H1 (cell line): Measurements from ENCODE around the gene SOX6. TPM values are rescaled to one million over a fixed set of nuclear protein-coding genes. Genes with fewer than 3 reads are reported as not detected.

Experiments used
- CTCF ChIA-PET: fragments of 300-600 bp; sonication (Branson Sonifier 250); formaldehyde crosslinking; loops from one replicate; lab custom pipeline; 2021; ENCODE audit not compliant: partially characterized antibody; lab: Charles Lee
- POLR2A ChIA-PET: fragments of 300-600 bp; sonication (Branson Sonifier 250); formaldehyde crosslinking; loops from one replicate; lab custom pipeline; 2021; ENCODE audit warnings: inconsistent platforms; ENCODE audit not compliant: partially characterized antibody; lab: Charles Lee
- DNase-seq, 2 experiments: peaks; one replicate each; pipeline versions ENCODE4 v3.0.0 to v3.0.0-alpha.2; 2010 to 2022; ENCODE audit warnings: low spot score in 2 of 2, low read depth in 1 of 2, mixed read lengths in 1 of 2
- FAIRE-seq: peaks from 2 replicates; lab custom pipeline; 2011; peaks lifted over from hg19 to GRCh38; lab: Jason Lieb, UNC
- H2AFZ ChIP-seq: 2 replicates; pipeline ENCODE4 v1.8.1; 2012; ENCODE audit warnings: low read length, inconsistent platforms
- H2AK5ac ChIP-seq: 2 replicates; pipeline ENCODE4 v1.6.1; 2013; ENCODE audit warnings: low read depth, low read length
- H2BK120ac ChIP-seq: replicated peaks from 2 replicates; pipeline ENCODE3; 2013; ENCODE audit warnings: low read depth, low read length, inconsistent platforms
- H2BK12ac ChIP-seq: 2 replicates; pipeline ENCODE4 v1.6.1; 2013; ENCODE audit warnings: low read depth, low read length
- H2BK15ac ChIP-seq: 2 replicates; pipeline ENCODE4 v1.6.1; 2013; ENCODE audit warnings: low read length
- H2BK20ac ChIP-seq: 2 replicates; pipeline ENCODE4 v1.6.1; 2013; ENCODE audit warnings: low read length
- H2BK5ac ChIP-seq: 2 replicates; pipeline ENCODE4 v1.6.1; 2013; ENCODE audit warnings: low read depth, low read length
- H3K14ac ChIP-seq: 2 replicates; pipeline ENCODE4 v1.6.1; 2013; ENCODE audit warnings: inconsistent platforms; ENCODE audit not compliant: insufficient read length
- H3K18ac ChIP-seq: 2 replicates; pipeline ENCODE4 v1.6.1; 2013; ENCODE audit warnings: low read length; ENCODE audit errors: extremely low read depth
- H3K23ac ChIP-seq: 2 replicates; pipeline ENCODE4 v1.6.1; 2013; ENCODE audit warnings: inconsistent platforms; ENCODE audit not compliant: insufficient read length
- H3K23me2 ChIP-seq: 2 replicates; pipeline ENCODE4 v1.6.1; 2013; ENCODE audit warnings: low read depth, low read length
- H3K27ac ChIP-seq: 2 replicates; pipeline ENCODE4 v1.6.1; 2011; ENCODE audit warnings: low read depth, low read length, inconsistent platforms
- H3K27me3 ChIP-seq, 4 experiments: replicated peaks in 1 of 4; 1 replicate in 1 of 4; 2 replicates in 3 of 4; pipeline versions ENCODE4 v1.6.1 to v1.8.1; 2011 to 2013; ENCODE audit warnings: low read length in 3 of 4, mild to moderate bottlenecking in 3 of 4, inconsistent platforms in 2 of 4, mixed read lengths in 2 of 4, moderate library complexity in 1 of 4; ENCODE audit not compliant: control insufficient read depth in 3 of 4, insufficient read depth in 3 of 4; ENCODE audit errors: extremely low read depth in 1 of 4
- H3K36me3 ChIP-seq, 4 experiments: 2 replicates each; pipeline versions ENCODE4 v1.6.1 to v1.8.1; 2011 to 2013; ENCODE audit warnings: mild to moderate bottlenecking in 4 of 4, low read length in 3 of 4, moderate library complexity in 2 of 4, control low read depth in 1 of 4, inconsistent platforms in 1 of 4; ENCODE audit not compliant: insufficient read depth in 4 of 4, control insufficient read depth in 2 of 4
- H3K4ac ChIP-seq: replicated peaks from 2 replicates; pipeline ENCODE3; 2013; ENCODE audit warnings: low read length, low read depth, mixed read lengths, inconsistent platforms; ENCODE audit not compliant: insufficient read length
- H3K4me1 ChIP-seq, 4 experiments: replicated peaks in 1 of 4; 1 replicate in 1 of 4; 2 replicates in 3 of 4; pipeline versions ENCODE4 v1.6.1 to v1.8.1; 2011 to 2013; ENCODE audit warnings: low read length in 3 of 4, inconsistent platforms in 2 of 4, mixed read lengths in 1 of 4; ENCODE audit not compliant: insufficient read depth in 4 of 4, control insufficient read depth in 3 of 4
- H3K4me2 ChIP-seq, 2 experiments: 2 replicates each; pipeline versions ENCODE4 v1.6.1 to v1.8.1; 2011 to 2013; ENCODE audit warnings: low read depth in 2 of 2, low read length in 2 of 2, control low read depth in 1 of 2, inconsistent platforms in 1 of 2, mild to moderate bottlenecking in 1 of 2; ENCODE audit not compliant: insufficient read depth in 1 of 2
- H3K4me3 ChIP-seq, 4 experiments: fragments of 200-600, 300-600 bp in 1 of 4; sonication (generic), shearing (Covaris generic), sonication (Bioruptor Twin) in 1 of 4; 2 replicates each; pipeline versions ENCODE4 v1.5.1 to v1.8.1; 2011 to 2016; ENCODE audit warnings: low read length in 4 of 4, low read depth in 3 of 4, control low read depth in 2 of 4, inconsistent platforms in 2 of 4, mild to moderate bottlenecking in 2 of 4, mixed read lengths in 1 of 4, moderate library complexity in 1 of 4; ENCODE audit not compliant: insufficient read depth in 2 of 4; ENCODE audit errors: extremely low read depth in 1 of 4
- H3K56ac ChIP-seq: replicated peaks from 2 replicates; pipeline ENCODE3; 2013; ENCODE audit warnings: low read depth, mild to moderate bottlenecking, mixed read lengths, low read length, inconsistent platforms; ENCODE audit not compliant: insufficient read length
- H3K79me1 ChIP-seq: 2 replicates; pipeline ENCODE4 v1.6.1; 2013; ENCODE audit warnings: low read depth, low read length, control low read depth
- H3K79me2 ChIP-seq, 2 experiments: 2 replicates each; pipeline versions ENCODE4 v1.6.1 to v1.8.1; 2012 to 2013; ENCODE audit warnings: low read length in 2 of 2, mild to moderate bottlenecking in 2 of 2, inconsistent platforms in 1 of 2; ENCODE audit not compliant: insufficient read depth in 2 of 2, control insufficient read depth in 1 of 2
- H3K9ac ChIP-seq, 4 experiments: replicated peaks in 1 of 4; 1 replicate in 1 of 4; 2 replicates in 3 of 4; pipeline versions ENCODE4 v1.6.1 to v1.8.1; 2011 to 2013; ENCODE audit warnings: low read depth in 3 of 4, low read length in 3 of 4, control low read depth in 2 of 4, mild to moderate bottlenecking in 2 of 4, moderate library complexity in 2 of 4, inconsistent platforms in 1 of 4; ENCODE audit errors: extremely low read depth in 1 of 4
- H3K9me3 ChIP-seq, 2 experiments: 2 replicates each; pipeline versions ENCODE4 v1.6.1 to v1.8.1; 2012 to 2013; ENCODE audit warnings: mild to moderate bottlenecking in 2 of 2, moderate library complexity in 2 of 2, control low read depth in 1 of 2, inconsistent platforms in 1 of 2, low read depth in 1 of 2, low read length in 1 of 2, mixed read lengths in 1 of 2; ENCODE audit not compliant: insufficient read depth in 2 of 2
- H4K20me1 ChIP-seq, 2 experiments: replicated peaks in 1 of 2; 2 replicates each; pipeline versions ENCODE3 to v1.8.1; 2011 to 2013; ENCODE audit warnings: inconsistent platforms in 2 of 2, low read length in 2 of 2, mild to moderate bottlenecking in 1 of 2; ENCODE audit not compliant: insufficient read depth in 2 of 2, control insufficient read depth in 1 of 2
- H4K5ac ChIP-seq: 2 replicates; pipeline ENCODE4 v1.6.1; 2013; ENCODE audit warnings: low read length, low read depth, mixed read lengths, inconsistent platforms; ENCODE audit not compliant: insufficient read length
- H4K8ac ChIP-seq: 2 replicates; pipeline ENCODE4 v1.8.0; 2013; ENCODE audit warnings: mild to moderate bottlenecking, moderate library complexity, low read length, inconsistent platforms; ENCODE audit not compliant: insufficient read depth; ENCODE audit errors: extremely low read depth
- H4K91ac ChIP-seq: replicated peaks from 2 replicates; pipeline ENCODE3; 2013; ENCODE audit warnings: low read length, mixed read lengths, inconsistent platforms; ENCODE audit not compliant: insufficient read length
- KDM4A ChIP-seq: IDR thresholded peaks from one replicate; pipeline ENCODE4 v1.7.1; 2012; ENCODE audit warnings: low read depth, mild to moderate bottlenecking, moderate library complexity, low read length, inconsistent platforms; ENCODE audit not compliant: severe bottlenecking
- NRF1 ChIP-seq: IDR thresholded peaks from 2 replicates; pipeline ENCODE4 v1.6.1; 2011; ENCODE audit warnings: mild to moderate bottlenecking, low read depth, low read length, improper control_type of control experiment
- USF2 ChIP-seq: IDR thresholded peaks from 2 replicates; pipeline ENCODE4 v1.6.1; 2011; ENCODE audit warnings: low read length, improper control_type of control experiment
- polyA plus RNA-seq, 7 experiments: library from polyadenylated mRNA; depleted of rRNA in 3 of 7; stranded (reverse) in 5 of 7; unstranded in 2 of 7; fragments of >200 nt in 5 of 7; fragments of 200-250 nt in 2 of 7; gene quantifications; 1 replicate in 5 of 7; 2 replicates in 1 of 7; 4 replicates in 1 of 7; pipeline versions ENCODE4 v1.2.1 to v1.2.3, GENCODE V29; 2011 to 2013; ENCODE audit warnings: missing spikeins in 2 of 7, mixed read lengths in 2 of 7
- total RNA-seq: library from RNA; stranded (reverse); fragmentation: NEBNext Ultra II Directional; extraction: Animal tissue kit (Norgen Biotek cat#: 25700); gene quantifications from 2 replicates; pipeline ENCODE4 v1.2.1, GENCODE V29; 2021

SOX6 gene
- total and polyA plus RNA-seq, 2 of the 8 experiments (the other 6 are each of a cell fraction or from before 2014, with no cell fraction given), result 0.09 TPM; not detected in 1

GRCh38 chr11:16385099-16385498 lies 28.8 kb upstream of the SOX6 start:
- H3K14ac ChIP-seq, result no peak overlapping the region
- no peaks in the 10 kb centered on the region for H3K36me3 ChIP-seq
- H3K9me3 ChIP-seq, result no peaks in the 10 kb centered on the region
- H4K8ac ChIP-seq, result no peak overlapping the region
- H3K4me1 ChIP-seq, result no peaks in the 10 kb centered on the region
- H4K20me1 ChIP-seq, result no peaks in the 10 kb centered on the region
- no peak overlapping the region for H4K91ac ChIP-seq
- no peak overlapping the region for H3K4me2 ChIP-seq
- no peak overlapping the region for H3K56ac ChIP-seq
- H3K4me3 ChIP-seq, result no peak overlapping the region
- no peak overlapping the region for H3K27ac ChIP-seq
- no peak overlapping the region for H2BK5ac ChIP-seq
- no peak overlapping the region for H3K18ac ChIP-seq
- no peaks in the 10 kb centered on the region for H3K79me1 ChIP-seq
- H2BK120ac ChIP-seq, result no peak overlapping the region
- no peak overlapping the region for H2AFZ ChIP-seq
- H2BK20ac ChIP-seq, result no peak overlapping the region
- no peak overlapping the region for H3K9ac ChIP-seq
- DNase-seq (no peak), FAIRE-seq (no peak)
- H4K5ac ChIP-seq, result no peak overlapping the region
- H3K23me2 ChIP-seq, result no peaks in the 10 kb centered on the region
- no peak overlapping the region for H3K23ac ChIP-seq
- H3K27me3 ChIP-seq, result no peaks in the 10 kb centered on the region
- ChIA-PET POLR2A (no interaction called here), CTCF (no interaction called here)
- H2AK5ac ChIP-seq, result no peak overlapping the region
- no peak overlapping the region for H3K4ac ChIP-seq
- H2BK15ac ChIP-seq, result no peak overlapping the region
- no peak overlapping the region for H2BK12ac ChIP-seq
- H3K79me2 ChIP-seq, result no peaks in the 10 kb centered on the region
- TF ChIP-seq NRF1 (no peak), KDM4A (no peak), USF2 (no peak)
